ENCODE measurements around the gene ITPRIPL2. TPM values are rescaled to one million over a fixed set of nuclear protein-coding genes. Genes with fewer than 3 reads are reported as not detected.

ITPRIPL2 gene
- total and polyA plus RNA-seq, 2 of the 13 experiments (the other 11 are each of a cell fraction or from before 2014, with no cell fraction given): 5.9 to 12.6 TPM

GRCh38 chr16:19067349-19068236 lies 46.2 kb upstream of the ITPRIPL2 start, which contains the start of gene COQ7 (continued):
- TF ChIP-seq MIXL1 (CRISPR knock-in tag; IDR thresholded peaks at IDR 0.05) (peak; percentile 15; the same call in 1 of the 2 replicates), KLF13 (CRISPR knock-in tag; IDR thresholded peaks at IDR 0.05) (peak; percentile 60; the same call in 1 of the 2 replicates), BCLAF1 (IDR thresholded peaks at IDR 0.05) (no peak), ZNF883 (CRISPR knock-in tag; IDR thresholded peaks at IDR 0.05; ENCODE audit: not compliant biosample characterization) (no peak), ZNF615 (CRISPR knock-in tag; IDR thresholded peaks at IDR 0.05; ENCODE audit: borderline replicate concordance) (no peak), ZNF367 (CRISPR knock-in tag; IDR thresholded peaks at IDR 0.05; ENCODE audit: borderline replicate concordance) (peak; percentile 36; the same call in 1 of the 2 replicates), FIP1L1 (IDR thresholded peaks at IDR 0.05; ENCODE audit: borderline replicate concordance, insufficient read depth, low read depth, low read length) (0 out of 2 replicates have a peak, but pooled peaks have one; percentile 70), ZFP36 (IDR thresholded peaks at IDR 0.05; ENCODE audit: borderline replicate concordance, low read depth, low read length, partially characterized antibody) (no peak), ZNF510 (CRISPR knock-in tag; IDR thresholded peaks at IDR 0.05; ENCODE audit: low read depth) (peak; percentile 78), ZNF549 (CRISPR knock-in tag; IDR thresholded peaks at IDR 0.05) (no peak), SRY (CRISPR knock-in tag; IDR thresholded peaks at IDR 0.05) (no peak; the same call in 1 of the 2 replicates), ZNF343 (CRISPR knock-in tag; IDR thresholded peaks at IDR 0.05) (peak; percentile 29; the same call in 1 of the 2 replicates), FOXC1 (CRISPR knock-in tag; IDR thresholded peaks at IDR 0.05; ENCODE audit: borderline replicate concordance) (peak; percentile 98), SMARCC2 (IDR thresholded peaks at IDR 0.05) (no peak), ELF3 (CRISPR knock-in tag; IDR thresholded peaks at IDR 0.05) (peak; percentile 68), SALL2 (CRISPR knock-in tag; IDR thresholded peaks at IDR 0.05) (peak; percentile 98), ZSCAN22 (CRISPR knock-in tag; IDR thresholded peaks at IDR 0.05) (no peak)
- TF ChIP-seq, protein P1, sequence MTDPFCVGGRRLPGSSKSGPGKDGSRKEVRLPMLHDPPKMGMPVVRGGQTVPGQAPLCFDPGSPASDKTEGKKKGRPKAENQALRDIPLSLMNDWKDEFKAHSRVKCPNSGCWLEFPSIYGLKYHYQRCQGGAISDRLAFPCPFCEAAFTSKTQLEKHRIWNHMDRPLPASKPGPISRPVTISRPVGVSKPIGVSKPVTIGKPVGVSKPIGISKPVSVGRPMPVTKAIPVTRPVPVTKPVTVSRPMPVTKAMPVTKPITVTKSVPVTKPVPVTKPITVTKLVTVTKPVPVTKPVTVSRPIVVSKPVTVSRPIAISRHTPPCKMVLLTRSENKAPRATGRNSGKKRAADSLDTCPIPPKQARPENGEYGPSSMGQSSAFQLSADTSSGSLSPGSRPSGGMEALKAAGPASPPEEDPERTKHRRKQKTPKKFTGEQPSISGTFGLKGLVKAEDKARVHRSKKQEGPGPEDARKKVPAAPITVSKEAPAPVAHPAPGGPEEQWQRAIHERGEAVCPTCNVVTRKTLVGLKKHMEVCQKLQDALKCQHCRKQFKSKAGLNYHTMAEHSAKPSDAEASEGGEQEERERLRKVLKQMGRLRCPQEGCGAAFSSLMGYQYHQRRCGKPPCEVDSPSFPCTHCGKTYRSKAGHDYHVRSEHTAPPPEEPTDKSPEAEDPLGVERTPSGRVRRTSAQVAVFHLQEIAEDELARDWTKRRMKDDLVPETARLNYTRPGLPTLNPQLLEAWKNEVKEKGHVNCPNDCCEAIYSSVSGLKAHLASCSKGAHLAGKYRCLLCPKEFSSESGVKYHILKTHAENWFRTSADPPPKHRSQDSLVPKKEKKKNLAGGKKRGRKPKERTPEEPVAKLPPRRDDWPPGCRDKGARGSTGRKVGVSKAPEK (CRISPR knock-in tag; IDR thresholded peaks at IDR 0.05; ENCODE audit: borderline replicate concordance): 0 out of 2 replicates have a peak, but pooled peaks have one; percentile 49
- TF ChIP-seq, protein P2, sequence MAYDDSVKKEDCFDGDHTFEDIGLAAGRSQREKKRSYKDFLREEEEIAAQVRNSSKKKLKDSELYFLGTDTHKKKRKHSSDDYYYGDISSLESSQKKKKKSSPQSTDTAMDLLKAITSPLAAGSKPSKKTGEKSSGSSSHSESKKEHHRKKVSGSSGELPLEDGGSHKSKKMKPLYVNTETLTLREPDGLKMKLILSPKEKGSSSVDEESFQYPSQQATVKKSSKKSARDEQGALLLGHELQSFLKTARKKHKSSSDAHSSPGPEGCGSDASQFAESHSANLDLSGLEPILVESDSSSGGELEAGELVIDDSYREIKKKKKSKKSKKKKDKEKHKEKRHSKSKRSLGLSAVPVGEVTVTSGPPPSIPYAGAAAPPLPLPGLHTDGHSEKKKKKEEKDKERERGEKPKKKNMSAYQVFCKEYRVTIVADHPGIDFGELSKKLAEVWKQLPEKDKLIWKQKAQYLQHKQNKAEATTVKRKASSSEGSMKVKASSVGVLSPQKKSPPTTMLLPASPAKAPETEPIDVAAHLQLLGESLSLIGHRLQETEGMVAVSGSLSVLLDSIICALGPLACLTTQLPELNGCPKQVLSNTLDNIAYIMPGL (CRISPR knock-in tag; IDR thresholded peaks at IDR 0.05; ENCODE audit: borderline replicate concordance in 1 of 2, low read depth in 1 of 2): peak; percentile 77 to 91

Data from HepG2 (cell line).